ENCODE data around the gene GAPVD1. TPM values are rescaled to one million over a fixed set of nuclear protein-coding genes. Genes with fewer than 3 reads are reported as not detected.

GAPVD1 gene
- total RNA-seq, 1 donor from 2014 or later, result 56.5 TPM

DNA sequence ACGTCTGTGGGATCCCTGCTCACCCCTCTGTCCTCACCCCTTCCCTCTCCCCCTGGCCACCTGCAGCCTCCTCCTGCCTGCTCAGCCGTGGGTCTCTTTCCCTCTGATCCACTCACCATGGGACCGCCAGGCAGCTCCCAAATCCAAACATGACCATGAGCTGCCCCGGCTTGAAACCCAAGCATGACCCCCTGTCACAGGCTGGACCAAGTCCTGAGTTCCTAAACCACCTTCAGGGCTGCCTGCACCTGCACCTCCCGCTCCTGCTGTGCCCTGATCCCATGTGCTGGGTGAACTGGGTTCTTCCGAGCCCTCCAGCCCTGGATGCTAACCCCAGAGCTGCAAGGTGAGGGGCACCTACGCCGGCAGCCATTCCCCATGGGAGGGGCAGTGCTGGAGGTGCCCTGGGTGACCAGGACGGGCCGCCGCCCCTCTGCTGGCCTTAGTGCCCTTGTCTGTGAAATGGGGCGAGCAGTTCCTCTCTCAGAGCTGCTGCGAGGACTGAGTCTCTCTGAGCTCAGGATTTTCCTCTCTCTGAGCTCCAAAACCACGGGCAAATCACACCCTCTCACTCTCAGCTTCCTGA lies 149.6 kb downstream of the GAPVD1 start:
- TF ChIP-seq, protein P1, sequence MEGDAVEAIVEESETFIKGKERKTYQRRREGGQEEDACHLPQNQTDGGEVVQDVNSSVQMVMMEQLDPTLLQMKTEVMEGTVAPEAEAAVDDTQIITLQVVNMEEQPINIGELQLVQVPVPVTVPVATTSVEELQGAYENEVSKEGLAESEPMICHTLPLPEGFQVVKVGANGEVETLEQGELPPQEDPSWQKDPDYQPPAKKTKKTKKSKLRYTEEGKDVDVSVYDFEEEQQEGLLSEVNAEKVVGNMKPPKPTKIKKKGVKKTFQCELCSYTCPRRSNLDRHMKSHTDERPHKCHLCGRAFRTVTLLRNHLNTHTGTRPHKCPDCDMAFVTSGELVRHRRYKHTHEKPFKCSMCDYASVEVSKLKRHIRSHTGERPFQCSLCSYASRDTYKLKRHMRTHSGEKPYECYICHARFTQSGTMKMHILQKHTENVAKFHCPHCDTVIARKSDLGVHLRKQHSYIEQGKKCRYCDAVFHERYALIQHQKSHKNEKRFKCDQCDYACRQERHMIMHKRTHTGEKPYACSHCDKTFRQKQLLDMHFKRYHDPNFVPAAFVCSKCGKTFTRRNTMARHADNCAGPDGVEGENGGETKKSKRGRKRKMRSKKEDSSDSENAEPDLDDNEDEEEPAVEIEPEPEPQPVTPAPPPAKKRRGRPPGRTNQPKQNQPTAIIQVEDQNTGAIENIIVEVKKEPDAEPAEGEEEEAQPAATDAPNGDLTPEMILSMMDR (IDR thresholded peaks at IDR 0.05), result no peak
- DNase-seq (ENCODE audit: extremely low spot score, unreplicated experiment), result no peak
- Mint-ChIP-seq H3K27ac (ENCODE audit: unreplicated experiment) (no peak overlapping the region), H3K27me3 (ENCODE audit: unreplicated experiment) (no peaks in the 10 kb centered on the region), H3K4me3 (ENCODE audit: unreplicated experiment) (no peak overlapping the region), H3K4me1 (ENCODE audit: unreplicated experiment) (peaks cover 6% of the 10 kb centered on the region), H3K9me3 (ENCODE audit: unreplicated experiment) (no peaks in the 10 kb centered on the region), H3K36me3 (ENCODE audit: unreplicated experiment) (peaks cover 2% of the 10 kb centered on the region)

- H3K4me3 Mint-ChIP-seq (ENCODE audit: unreplicated experiment), result no peak overlapping the region
Measured at GRCh38 chr9:125412166-125412565, 150.5 kb downstream of the GAPVD1 start.

DNA sequence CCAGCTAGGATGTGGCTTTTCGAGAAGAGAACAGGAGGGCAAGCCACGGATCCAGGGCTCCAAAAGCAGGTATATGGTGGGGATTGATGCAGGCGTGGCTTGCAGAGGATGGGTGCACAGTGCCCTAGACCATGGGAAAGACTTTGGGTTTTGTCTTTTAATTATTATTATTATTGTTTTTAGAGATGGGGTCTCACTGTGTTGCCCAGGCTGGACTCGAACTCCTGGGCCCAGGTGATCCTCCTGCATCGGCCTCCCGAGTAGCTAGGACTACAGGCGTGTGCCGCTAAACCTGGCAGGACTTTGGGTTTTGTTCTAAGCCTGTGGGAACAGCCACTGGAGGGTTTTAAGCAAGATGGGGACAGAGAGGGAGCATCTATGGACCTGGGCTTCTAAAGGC lies 152.0 kb downstream of the GAPVD1 start:
- peaks cover 1% of the 10 kb centered on the region for H3K4me1 Mint-ChIP-seq (ENCODE audit: unreplicated experiment)
- H3K4me3 Mint-ChIP-seq (ENCODE audit: unreplicated experiment), result no peak overlapping the region
- TF ChIP-seq, protein P1 (IDR thresholded peaks at IDR 0.05), result no peak
- H3K27ac Mint-ChIP-seq (ENCODE audit: unreplicated experiment), result no peak overlapping the region
- no peaks in the 10 kb centered on the region for H3K27me3 Mint-ChIP-seq (ENCODE audit: unreplicated experiment)
- no peaks in the 10 kb centered on the region for H3K9me3 Mint-ChIP-seq (ENCODE audit: unreplicated experiment)
- no peak for DNase-seq (ENCODE audit: extremely low spot score, unreplicated experiment)
- peaks cover 2% of the 10 kb centered on the region for H3K36me3 Mint-ChIP-seq (ENCODE audit: unreplicated experiment)

More at GRCh38 chr9:125412166-125412565, 150.5 kb downstream of the GAPVD1 start:
- H3K27ac Mint-ChIP-seq (ENCODE audit: unreplicated experiment), result no peak overlapping the region
- H3K36me3 Mint-ChIP-seq (ENCODE audit: unreplicated experiment), result peaks cover 2% of the 10 kb centered on the region
- TF ChIP-seq, protein P1 (IDR thresholded peaks at IDR 0.05), result no peak
- DNase-seq (ENCODE audit: extremely low spot score, unreplicated experiment), result no peak
- no peaks in the 10 kb centered on the region for H3K27me3 Mint-ChIP-seq (ENCODE audit: unreplicated experiment)
- H3K4me1 Mint-ChIP-seq (ENCODE audit: unreplicated experiment), result peaks cover 6% of the 10 kb centered on the region
- H3K9me3 Mint-ChIP-seq (ENCODE audit: unreplicated experiment), result no peaks in the 10 kb centered on the region

- Mint-ChIP-seq H3K4me1 (ENCODE audit: unreplicated experiment) (peaks cover 1% of the 10 kb centered on the region), H3K9me3 (ENCODE audit: unreplicated experiment) (no peaks in the 10 kb centered on the region), H3K27me3 (ENCODE audit: unreplicated experiment) (peaks cover 4% of the 10 kb centered on the region), H3K4me3 (ENCODE audit: unreplicated experiment) (no peak overlapping the region), H3K36me3 (ENCODE audit: unreplicated experiment) (peaks cover 2% of the 10 kb centered on the region), H3K27ac (ENCODE audit: unreplicated experiment) (no peak overlapping the region)
- no peak for DNase-seq (ENCODE audit: extremely low spot score, unreplicated experiment)
- TF ChIP-seq, protein P1 (IDR thresholded peaks at IDR 0.05), result no peak
Measured at GRCh38 chr9:125415583-125416460, 154.2 kb downstream of the GAPVD1 start.

DNA sequence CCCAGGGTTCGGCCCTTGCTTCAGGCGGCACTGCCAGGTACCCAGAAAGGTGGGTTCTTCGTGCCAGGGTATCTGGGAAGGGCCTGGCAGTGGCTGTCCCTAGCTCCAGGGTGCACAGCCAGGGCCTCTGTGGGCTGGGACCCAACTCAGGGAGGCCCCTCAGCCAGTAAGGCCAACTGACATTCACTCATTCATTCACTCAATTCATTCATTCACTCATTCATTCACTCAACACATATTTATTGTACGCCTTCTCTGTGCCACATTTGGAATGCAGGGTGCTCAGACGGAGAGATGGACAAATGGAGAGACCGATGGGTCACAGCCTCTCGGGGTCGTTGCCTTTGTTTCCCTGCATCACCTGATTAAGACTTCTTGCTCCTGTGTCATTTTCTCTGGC lies 154.9 kb downstream of the GAPVD1 start:
- Mint-ChIP-seq H3K4me3 (ENCODE audit: unreplicated experiment) (no peak overlapping the region), H3K27ac (ENCODE audit: unreplicated experiment) (no peak overlapping the region), H3K27me3 (ENCODE audit: unreplicated experiment) (peaks cover 4% of the 10 kb centered on the region), H3K4me1 (ENCODE audit: unreplicated experiment) (peaks cover 1% of the 10 kb centered on the region), H3K9me3 (ENCODE audit: unreplicated experiment) (no peaks in the 10 kb centered on the region), H3K36me3 (ENCODE audit: unreplicated experiment) (no peaks in the 10 kb centered on the region)
- TF ChIP-seq, protein P1 (IDR thresholded peaks at IDR 0.05), result no peak
- no peak for DNase-seq (ENCODE audit: extremely low spot score, unreplicated experiment)
